GM23338 (cell line): Measurements from ENCODE around the gene SCG5.

Experiments
- CREB1 ChIP-seq: fragments of 250-450 bp; sonication (Bioruptor Pico); IDR thresholded peaks from 2 replicates; pipeline ENCODE4 v1.5.0; 2020; ENCODE audit warnings: low read depth, mild to moderate bottlenecking, moderate library complexity
- EZH2 ChIP-seq: fragments of 200-600 bp; sonication (generic); IDR thresholded peaks from one replicate; pipeline ENCODE4 v1.8.0; 2017; ENCODE audit warnings: antibody characterized with exemption, mild to moderate bottlenecking, low read depth; ENCODE audit not compliant: unreplicated experiment
- EZH2phosphoT487 ChIP-seq: fragments of 200-600 bp; sonication (generic); IDR thresholded peaks from one replicate; pipeline ENCODE4 v1.8.1; 2018; ENCODE audit warnings: antibody characterized with exemption; ENCODE audit not compliant: unreplicated experiment
- POLR2AphosphoS5 ChIP-seq: IDR thresholded peaks from 2 replicates; pipeline ENCODE4 v1.6.1; 2016; ENCODE audit warnings: antibody characterized with exemption, low read depth
- ZNF114 ChIP-seq: fragments of 250-450 bp; sonication (Bioruptor Pico); IDR thresholded peaks from 2 replicates; pipeline ENCODE4 v1.5.0; 2020; ENCODE audit warnings: mild to moderate bottlenecking, moderate library complexity
- TF ChIP-seq, protein P1 (sequence below), 2 experiments: fragments of 200-600 bp in 1 of 2; sonication (generic) in 1 of 2; conservative IDR thresholded peaks; 2 replicates each; pipeline versions ENCODE4 v1.5.1 to v1.6.1; 2016 to 2017; ENCODE audit warnings: antibody characterized with exemption in 2 of 2, low read depth in 2 of 2, mild to moderate bottlenecking in 2 of 2, moderate library complexity in 1 of 2
- TF ChIP-seq, protein P2 (sequence below): IDR thresholded peaks from one replicate; pipeline ENCODE4 v1.6.1; 2018; ENCODE audit warnings: antibody characterized with exemption; ENCODE audit not compliant: unreplicated experiment

DNA sequence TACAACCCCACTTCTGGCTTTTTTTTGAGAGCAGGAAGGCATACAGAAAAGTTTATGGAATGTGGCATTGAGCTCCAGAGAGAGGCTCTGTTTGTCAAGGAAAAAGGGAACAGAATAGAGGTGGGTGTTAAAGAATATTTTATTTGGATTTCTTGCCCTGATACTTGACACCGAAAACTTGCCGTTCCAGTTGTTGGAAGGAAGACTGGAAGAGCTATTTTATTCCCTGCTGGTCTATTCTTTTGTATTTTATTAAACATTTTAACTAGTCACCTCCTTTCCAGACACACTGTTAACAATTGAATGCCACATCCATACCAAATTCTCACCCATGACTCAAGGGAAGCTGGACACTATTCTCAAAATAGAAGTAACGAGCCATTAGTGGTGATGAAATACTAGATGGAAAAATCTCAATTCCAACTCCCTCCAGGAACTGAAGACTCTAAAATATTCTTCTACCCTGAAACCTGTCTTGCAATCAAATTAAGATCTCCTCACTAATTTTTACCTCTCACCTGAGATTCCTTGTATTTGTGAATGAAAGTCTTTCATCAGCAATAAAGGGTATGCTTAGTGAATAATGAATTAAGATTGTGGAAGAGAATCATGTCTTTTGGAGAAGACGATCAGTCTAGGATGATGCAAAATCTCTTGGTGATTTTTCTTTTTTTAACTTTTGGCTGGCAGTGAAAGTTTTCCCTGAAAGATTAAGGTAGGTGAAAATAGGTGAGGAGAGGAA lies 104.8 kb downstream of the SCG5 start:
- TF ChIP-seq, protein P1, sequence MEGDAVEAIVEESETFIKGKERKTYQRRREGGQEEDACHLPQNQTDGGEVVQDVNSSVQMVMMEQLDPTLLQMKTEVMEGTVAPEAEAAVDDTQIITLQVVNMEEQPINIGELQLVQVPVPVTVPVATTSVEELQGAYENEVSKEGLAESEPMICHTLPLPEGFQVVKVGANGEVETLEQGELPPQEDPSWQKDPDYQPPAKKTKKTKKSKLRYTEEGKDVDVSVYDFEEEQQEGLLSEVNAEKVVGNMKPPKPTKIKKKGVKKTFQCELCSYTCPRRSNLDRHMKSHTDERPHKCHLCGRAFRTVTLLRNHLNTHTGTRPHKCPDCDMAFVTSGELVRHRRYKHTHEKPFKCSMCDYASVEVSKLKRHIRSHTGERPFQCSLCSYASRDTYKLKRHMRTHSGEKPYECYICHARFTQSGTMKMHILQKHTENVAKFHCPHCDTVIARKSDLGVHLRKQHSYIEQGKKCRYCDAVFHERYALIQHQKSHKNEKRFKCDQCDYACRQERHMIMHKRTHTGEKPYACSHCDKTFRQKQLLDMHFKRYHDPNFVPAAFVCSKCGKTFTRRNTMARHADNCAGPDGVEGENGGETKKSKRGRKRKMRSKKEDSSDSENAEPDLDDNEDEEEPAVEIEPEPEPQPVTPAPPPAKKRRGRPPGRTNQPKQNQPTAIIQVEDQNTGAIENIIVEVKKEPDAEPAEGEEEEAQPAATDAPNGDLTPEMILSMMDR (conservative IDR thresholded peaks at IDR 0.05; ENCODE audit: low read depth in 2 of 2) = no peak
- TF ChIP-seq POLR2AphosphoS5 (no peak), ZNF114 (CRISPR knock-in tag) (no peak), EZH2phosphoT487 (no peak), EZH2 (no peak), CREB1 (CRISPR knock-in tag) (no peak)
- TF ChIP-seq, protein P2, sequence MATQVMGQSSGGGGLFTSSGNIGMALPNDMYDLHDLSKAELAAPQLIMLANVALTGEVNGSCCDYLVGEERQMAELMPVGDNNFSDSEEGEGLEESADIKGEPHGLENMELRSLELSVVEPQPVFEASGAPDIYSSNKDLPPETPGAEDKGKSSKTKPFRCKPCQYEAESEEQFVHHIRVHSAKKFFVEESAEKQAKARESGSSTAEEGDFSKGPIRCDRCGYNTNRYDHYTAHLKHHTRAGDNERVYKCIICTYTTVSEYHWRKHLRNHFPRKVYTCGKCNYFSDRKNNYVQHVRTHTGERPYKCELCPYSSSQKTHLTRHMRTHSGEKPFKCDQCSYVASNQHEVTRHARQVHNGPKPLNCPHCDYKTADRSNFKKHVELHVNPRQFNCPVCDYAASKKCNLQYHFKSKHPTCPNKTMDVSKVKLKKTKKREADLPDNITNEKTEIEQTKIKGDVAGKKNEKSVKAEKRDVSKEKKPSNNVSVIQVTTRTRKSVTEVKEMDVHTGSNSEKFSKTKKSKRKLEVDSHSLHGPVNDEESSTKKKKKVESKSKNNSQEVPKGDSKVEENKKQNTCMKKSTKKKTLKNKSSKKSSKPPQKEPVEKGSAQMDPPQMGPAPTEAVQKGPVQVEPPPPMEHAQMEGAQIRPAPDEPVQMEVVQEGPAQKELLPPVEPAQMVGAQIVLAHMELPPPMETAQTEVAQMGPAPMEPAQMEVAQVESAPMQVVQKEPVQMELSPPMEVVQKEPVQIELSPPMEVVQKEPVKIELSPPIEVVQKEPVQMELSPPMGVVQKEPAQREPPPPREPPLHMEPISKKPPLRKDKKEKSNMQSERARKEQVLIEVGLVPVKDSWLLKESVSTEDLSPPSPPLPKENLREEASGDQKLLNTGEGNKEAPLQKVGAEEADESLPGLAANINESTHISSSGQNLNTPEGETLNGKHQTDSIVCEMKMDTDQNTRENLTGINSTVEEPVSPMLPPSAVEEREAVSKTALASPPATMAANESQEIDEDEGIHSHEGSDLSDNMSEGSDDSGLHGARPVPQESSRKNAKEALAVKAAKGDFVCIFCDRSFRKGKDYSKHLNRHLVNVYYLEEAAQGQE = no peak
